Osteoblast (primary cell): ENCODE data around the gene GSN. TPM values are rescaled to one million over a fixed set of nuclear protein-coding genes. Genes with fewer than 3 reads are reported as not detected.

ENCODE experiments used
- total RNA-seq: library from RNA; depleted of rRNA; stranded (reverse); fragments of >200 nt; gene quantifications from 2 replicates; pipeline ENCODE4 v1.2.3, GENCODE V29; 2012

The GSN gene
- total RNA-seq, 1 donor, result 372 TPM

Other genes starting within 250 kb of the GSN start
- 5.1 and 5.6 TPM in 2 replicates for gene C5, start 217.9 kb upstream of the GSN start, total RNA-seq
- 7.1 and 8.7 TPM in 2 replicates for gene CNTRL, start 193.2 kb upstream of the GSN start, total RNA-seq
- gene RAB14, start 66.3 kb upstream of the GSN start, total RNA-seq, result 30.0 and 30.1 TPM in 2 replicates
- 114 and 146 TPM in 2 replicates for gene STOM, start 102.1 kb downstream of the GSN start, total RNA-seq
- not detected in 2 replicates for gene GGTA1, start 231.7 kb downstream of the GSN start, total RNA-seq